ENCODE results near the gene PDE4D. TPM values are rescaled to one million over a fixed set of nuclear protein-coding genes. Genes with fewer than 3 reads are reported as not detected.

Gene PDE4D
- total RNA-seq, 1 experiment from 2014 or later, result 2.4 TPM

GRCh38 chr5:59816654-59817300 lies 76.7 kb downstream of the PDE4D start:
- Histone ChIP-seq H3K36me3 (ENCODE audit: control insufficient read depth, insufficient read depth, low read length) (no peaks in the 10 kb centered on the region), H3K4me1 (ENCODE audit: control insufficient read depth, insufficient read depth, low read length) (no peaks in the 10 kb centered on the region), H3K4me3 (ENCODE audit: low read depth in 2 of 2, low read length in 2 of 2) (no peak overlapping the region), H3K9me3 (ENCODE audit: control insufficient read depth, insufficient read depth, low read depth, low read length) (no peaks in the 10 kb centered on the region), H3K27me3 (ENCODE audit: control insufficient read depth, insufficient read depth, low read length) (peaks cover 2% of the 10 kb centered on the region; the same call in 1 of the 2 replicates), H3K27ac (ENCODE audit: low read length) (no peak overlapping the region)
- CTCF ChIA-PET, result no interaction called here
- DNase-seq (ENCODE audit: low read depth, low spot score) (no peak), ATAC-seq (no peak)
- TF ChIP-seq POLR2AphosphoS5 (IDR thresholded peaks at IDR 0.05; ENCODE audit: low read depth, low read length) (no peak), CTCF (IDR thresholded peaks at IDR 0.05) (no peak)
- BruUV-seq (replicated peaks), result no TSS peak
- in situ Hi-C loops (cut with HindIII; ENCODE audit: low pct_unique_long_range_greater_than_20kb, low sequenced_read_pairs), result no loop called here
- intact Hi-C loops (cut with micrococcal nuclease; ENCODE audit: unreplicated experiment), result loop anchor here (10.0 kb wide), 1 partner anchor 108 kb away; no protein-coding TSS in a partner anchor
- POLR2A ChIA-PET, result no interaction called here

- in situ Hi-C loops (cut with HindIII; ENCODE audit: low pct_unique_long_range_greater_than_20kb, low sequenced_read_pairs), result no loop called here
- peaks cover 5% of the 10 kb centered on the region; the same call in 1 of the 2 replicates for H3K27me3 ChIP-seq (ENCODE audit: control insufficient read depth, insufficient read depth, low read length)
- ChIA-PET CTCF (interaction anchor here (0.6 kb wide), 1 partner anchor 368 kb away, joined by 3 read pairs; no protein-coding TSS in a partner anchor), POLR2A (no interaction called here)
- no TSS peak for BruUV-seq (replicated peaks)
- DNase-seq (ENCODE audit: low read depth, low spot score) (no peak), ATAC-seq (no peak)
- no peak overlapping the region for H3K27ac ChIP-seq (ENCODE audit: low read length)
- intact Hi-C loops (cut with micrococcal nuclease; ENCODE audit: unreplicated experiment), result loop anchor here (5.0 to 10.0 kb wide), 4 partner anchors 110 to 833 kb away; no protein-coding TSS in a partner anchor
- TF ChIP-seq CTCF (IDR thresholded peaks at IDR 0.05) (no peak), POLR2AphosphoS5 (IDR thresholded peaks at IDR 0.05; ENCODE audit: low read depth, low read length) (no peak), REST (IDR thresholded peaks at IDR 0.05; ENCODE audit: insufficient read depth in 1 of 2, low read depth in 2 of 2, low read length in 1 of 2) (no peak), SIN3A (IDR thresholded peaks at IDR 0.05; ENCODE audit: borderline replicate concordance, insufficient read depth, low read depth, low read length) (no peak), TCF7L2 (IDR thresholded peaks at IDR 0.05; ENCODE audit: low read depth, low read length) (no peak)
- H3K9me3 ChIP-seq (ENCODE audit: control insufficient read depth, insufficient read depth, low read depth, low read length), result no peaks in the 10 kb centered on the region
- H3K4me1 ChIP-seq (ENCODE audit: control insufficient read depth, insufficient read depth, low read length), result no peaks in the 10 kb centered on the region
- H3K4me3 ChIP-seq (ENCODE audit: low read depth in 2 of 2, low read length in 2 of 2), result no peak overlapping the region
- no peaks in the 10 kb centered on the region for H3K36me3 ChIP-seq (ENCODE audit: control insufficient read depth, insufficient read depth, low read length)
Observed at GRCh38 chr5:59814537-59814872, 79.0 kb downstream of the PDE4D start.
